Inflammatory macrophage treated with lipopolysaccharide for 4 hours (primary cell): Measurements from ENCODE around the gene ATP5ME.
"Not testable (repeated sequence)": the region's sequence is repeated elsewhere in the genome, so short reads cannot be mapped to it uniquely, and the experiment has no call there.

Source experiments
- DNase-seq: peaks from one replicate; pipeline ENCODE4 v3.0.0-alpha.2; 2020

ATP5ME gene

DNA sequence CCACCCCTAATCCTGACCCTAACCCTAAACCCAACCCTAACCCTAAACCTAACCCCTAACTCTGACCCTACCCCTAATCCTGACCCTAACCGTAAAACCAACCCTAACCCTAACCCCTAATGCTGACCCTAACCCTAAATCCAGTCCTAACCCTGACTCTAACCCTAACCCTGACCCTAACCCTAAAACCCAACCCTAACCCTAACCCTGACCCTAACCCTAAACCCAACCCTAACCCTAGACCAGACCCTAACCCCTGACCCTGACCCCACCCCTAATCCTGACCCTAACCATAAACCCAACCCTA, 30.8 kb upstream of the ATP5ME start:
- DNase-seq: no peak

DNA sequence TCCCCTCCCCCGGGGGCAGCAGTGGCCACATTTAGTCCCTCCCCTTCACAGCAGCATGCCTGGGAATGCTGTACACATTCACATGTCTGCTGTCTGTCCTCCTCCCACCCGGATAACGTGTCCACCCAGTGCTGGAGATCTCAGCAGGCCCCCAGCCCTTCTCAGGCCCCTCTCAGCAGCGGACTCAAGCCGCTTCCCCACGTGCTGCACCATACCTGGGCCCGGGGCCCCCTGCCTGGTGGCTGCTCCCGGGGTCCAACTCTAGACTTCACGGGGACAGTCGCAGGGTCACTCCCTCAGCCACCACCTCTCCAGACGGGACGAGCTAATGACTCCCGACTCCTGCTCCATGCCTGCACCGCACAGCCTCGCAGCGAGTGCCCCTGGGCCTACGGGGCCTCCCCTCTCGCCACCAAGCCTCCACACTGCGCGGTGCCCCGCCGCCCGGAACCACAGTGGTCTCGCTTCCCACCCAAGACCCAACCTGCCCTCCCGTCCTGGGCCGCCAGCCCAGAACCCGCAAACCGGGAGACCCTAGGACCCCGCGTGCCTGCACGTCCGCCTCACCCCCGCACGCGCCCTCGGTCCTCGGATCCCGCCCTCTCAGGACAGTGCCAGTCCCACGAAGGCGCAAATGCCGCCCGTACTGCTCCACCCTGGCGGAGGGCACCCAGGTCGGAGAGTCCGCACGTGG, 30.3 kb upstream of the ATP5ME start:
- DNase-seq: no peak

DNA sequence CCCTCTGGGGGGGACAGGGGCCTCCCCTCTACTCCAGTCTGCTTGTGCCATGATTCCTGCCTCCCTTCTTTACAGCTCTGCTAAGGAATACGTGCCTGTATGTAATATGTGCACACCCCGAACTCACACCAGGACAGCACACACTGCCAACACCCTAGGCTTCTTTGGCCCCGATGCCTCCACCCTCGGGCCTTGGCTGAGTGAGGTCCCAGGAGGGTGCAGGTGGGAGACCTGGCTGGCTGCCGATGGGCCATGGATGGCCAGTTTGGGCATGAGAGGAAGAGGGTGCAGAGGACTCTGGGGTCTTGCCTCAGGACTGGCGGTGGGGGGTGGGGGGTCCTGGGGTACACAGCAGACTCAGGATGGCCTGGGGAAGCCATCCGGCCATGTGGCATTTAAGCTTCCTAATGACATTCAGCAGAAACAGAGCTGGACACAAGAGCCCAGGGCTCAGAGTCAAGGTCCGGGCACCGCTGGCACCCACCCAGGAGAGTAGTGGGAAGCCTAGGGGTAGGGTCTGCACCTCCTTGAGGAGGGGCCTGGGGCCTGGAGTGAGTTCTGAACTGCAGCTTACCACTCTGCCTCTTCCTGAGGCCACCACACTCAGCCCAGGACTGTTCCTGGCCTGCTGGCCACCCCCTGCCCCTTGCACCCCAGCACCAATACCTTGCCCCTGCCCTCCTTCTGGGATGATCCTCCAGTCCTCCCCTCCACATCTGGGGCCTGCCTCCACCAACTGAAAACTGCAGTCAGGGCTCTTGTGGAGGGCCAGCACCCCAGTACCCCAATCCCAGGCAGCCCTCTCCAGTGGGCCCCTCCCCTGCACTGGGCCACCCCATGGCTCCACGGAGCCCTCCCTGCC, 29.5 kb upstream of the ATP5ME start:
- no peak for DNase-seq

DNA sequence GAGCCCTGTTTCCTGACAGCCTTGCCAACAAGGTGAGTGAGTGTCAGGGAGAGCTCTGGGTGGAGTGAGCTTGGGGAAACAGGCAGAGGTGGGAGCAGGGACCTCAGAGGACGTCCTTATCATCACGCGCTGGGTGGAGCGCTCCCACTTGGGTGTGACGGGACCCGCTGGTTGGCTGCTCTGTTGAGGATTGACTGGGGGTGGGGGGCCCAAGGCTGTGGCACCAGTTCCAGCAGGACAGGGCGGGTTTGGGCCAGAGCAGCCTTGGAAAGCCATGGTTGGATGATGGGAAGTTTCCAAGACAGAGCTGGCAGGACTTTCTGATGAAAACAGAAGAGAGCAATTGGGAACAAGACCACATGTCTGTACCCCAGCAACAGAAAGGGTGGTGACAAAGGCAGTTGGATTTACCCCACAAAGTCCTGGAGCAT, 28.6 kb upstream of the ATP5ME start:
- DNase-seq: no peak

DNA sequence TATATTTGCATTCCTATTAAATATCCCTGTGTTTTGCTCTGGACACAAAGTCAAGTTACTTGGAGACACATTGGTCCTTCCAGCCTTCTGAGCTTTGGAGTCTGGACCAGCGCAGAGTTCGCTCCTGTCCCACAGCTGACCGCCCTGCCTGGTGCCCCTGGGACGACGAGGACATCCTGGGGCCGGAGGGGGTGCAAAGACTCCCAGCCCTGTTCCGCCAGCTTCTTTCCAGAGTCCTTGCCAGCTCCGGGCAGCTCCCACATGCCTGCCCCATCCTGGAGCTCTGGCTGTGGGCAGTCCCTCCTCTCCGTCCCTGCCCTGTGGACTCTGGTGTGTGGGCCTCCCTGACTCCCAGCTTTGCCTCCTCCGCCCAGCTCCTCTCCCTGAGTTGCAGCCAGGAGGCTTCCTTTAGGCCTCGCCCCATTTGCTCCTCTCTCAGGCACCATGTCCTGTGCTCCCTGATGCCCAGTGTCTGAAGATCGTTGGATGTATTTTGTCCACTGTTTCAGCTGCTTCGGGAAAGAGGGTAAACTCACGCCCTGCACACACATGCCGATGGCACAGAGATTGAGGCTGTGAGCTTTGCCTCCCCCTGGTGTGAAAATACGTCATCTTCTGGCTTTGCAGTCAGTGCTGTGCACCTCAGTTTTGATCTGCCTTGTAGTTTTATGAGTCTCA, 26.6 kb upstream of the ATP5ME start:
- DNase-seq: no peak

DNA sequence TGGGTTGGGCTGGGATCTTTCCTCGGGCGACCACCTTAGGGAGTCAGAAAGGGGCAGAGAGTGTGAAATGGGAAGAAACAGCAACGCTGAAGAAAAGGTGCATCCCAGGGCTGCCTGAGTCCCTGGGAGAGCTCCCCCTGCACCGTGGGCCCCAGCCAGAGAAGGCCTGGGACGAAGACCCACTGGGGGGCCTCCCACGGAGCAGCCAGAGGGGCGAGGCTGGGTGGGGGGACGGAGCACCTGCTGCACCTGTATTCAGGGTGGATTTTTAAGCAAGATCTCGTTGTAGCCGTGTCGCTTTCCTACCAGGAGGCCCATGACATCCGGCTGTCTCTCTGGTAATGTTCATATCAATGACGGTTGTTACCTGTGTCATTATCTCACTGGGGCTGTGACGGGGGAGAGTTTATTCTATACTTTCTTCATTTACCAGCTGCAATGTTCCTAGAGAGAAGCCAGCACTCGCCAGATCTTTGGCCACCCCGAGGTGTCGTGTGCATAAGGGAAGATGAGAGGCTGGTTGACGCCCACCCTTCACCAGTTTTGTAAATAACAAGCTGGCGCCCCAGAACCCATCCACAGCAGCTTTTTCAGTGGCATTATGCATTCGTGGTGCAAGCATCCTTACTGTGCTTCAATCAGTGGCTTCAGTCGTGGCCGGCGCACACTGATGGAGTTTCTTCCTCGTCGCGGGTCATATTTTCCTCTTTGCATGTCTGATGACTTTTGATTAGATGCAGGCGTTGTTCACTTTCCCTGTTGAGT, 25.9 kb upstream of the ATP5ME start:
- DNase-seq: no peak

DNA sequence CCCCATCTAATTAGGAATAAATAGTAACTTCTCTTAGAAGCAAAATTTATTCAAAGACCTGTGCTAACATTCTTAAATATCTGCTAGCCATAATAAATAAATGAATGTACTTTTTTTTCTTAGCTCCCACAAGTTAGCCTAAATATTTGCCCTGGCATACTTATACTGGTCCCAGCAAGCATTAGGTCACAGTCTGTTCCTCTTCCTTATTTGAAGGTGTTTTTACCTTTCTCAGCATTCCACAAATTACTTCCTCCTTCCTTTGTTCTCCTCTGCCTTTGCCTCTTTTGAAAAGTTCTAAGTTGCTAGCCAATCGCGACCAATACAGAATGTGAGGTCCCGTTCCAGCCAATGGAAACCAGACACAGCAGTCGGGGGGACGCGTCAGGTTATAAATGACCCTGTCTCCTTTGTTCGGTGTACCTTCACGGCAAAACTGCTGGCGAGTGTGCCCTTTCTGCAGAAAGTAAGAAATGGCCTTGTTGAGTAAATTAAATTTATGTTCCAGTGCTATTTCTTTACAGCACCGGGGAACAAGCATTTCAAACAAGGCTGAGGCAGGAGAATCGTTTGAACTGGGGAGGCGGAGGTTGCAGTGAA, 20.4 kb upstream of the ATP5ME start:
- not testable (repeated sequence) for DNase-seq

DNA sequence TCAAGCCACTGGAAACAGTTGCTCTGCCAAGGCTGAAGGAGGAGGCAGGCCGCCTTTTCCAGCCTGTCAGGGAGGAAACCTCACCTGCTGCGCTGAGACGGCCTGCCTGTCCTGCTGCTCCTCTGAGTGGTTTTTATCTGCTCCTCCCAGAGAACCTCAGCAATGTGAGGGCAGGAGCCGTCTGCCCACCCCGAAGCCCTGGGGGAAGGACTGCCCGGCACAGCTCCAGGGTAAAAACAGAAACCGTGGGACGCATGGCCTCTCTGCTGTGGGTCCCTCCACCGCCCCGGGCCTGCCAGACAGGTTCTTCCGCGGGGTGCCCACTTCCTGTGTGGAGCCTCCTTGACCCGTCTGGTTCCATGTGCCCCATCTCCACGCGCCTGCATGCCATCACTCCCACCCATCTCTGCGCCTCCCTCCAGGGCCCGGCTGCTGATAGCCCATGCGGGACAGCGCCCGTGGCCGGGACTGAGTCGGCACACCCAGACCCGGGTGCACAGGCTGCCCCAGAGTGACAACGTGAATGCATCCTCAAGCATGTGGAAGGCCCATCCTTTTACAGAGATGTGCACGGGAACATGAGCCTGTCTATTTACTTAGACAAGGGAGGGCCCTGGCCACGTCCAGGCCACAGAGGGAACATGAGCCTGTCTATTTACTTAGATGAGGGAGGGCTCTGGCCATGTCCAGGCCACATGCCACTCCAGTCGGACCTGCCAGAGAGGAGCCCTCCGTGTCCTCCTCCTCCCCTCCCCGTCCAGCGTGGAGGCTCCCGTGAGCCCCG, 18.9 kb upstream of the ATP5ME start:
- no peak for DNase-seq

DNA sequence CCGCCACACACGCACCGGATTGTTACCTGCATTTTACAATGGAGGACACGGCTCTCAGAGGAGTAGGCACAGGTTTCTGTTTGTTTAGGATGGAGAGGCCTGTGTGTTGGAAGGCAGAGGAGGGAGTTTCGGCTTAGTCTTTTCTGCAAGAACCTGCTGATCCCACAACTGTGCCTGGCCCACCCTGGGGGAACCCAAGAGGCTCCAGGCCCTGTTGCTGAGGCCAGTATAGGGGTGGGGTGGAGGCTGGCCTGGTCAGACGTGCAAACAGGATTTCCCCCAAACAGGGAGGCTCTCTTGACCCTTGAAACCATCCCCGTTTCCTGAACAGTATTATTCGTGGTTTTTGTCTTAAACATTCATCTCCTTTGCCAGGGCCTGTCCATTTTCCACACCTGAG, 15.6 kb upstream of the ATP5ME start:
- DNase-seq: no peak

DNA sequence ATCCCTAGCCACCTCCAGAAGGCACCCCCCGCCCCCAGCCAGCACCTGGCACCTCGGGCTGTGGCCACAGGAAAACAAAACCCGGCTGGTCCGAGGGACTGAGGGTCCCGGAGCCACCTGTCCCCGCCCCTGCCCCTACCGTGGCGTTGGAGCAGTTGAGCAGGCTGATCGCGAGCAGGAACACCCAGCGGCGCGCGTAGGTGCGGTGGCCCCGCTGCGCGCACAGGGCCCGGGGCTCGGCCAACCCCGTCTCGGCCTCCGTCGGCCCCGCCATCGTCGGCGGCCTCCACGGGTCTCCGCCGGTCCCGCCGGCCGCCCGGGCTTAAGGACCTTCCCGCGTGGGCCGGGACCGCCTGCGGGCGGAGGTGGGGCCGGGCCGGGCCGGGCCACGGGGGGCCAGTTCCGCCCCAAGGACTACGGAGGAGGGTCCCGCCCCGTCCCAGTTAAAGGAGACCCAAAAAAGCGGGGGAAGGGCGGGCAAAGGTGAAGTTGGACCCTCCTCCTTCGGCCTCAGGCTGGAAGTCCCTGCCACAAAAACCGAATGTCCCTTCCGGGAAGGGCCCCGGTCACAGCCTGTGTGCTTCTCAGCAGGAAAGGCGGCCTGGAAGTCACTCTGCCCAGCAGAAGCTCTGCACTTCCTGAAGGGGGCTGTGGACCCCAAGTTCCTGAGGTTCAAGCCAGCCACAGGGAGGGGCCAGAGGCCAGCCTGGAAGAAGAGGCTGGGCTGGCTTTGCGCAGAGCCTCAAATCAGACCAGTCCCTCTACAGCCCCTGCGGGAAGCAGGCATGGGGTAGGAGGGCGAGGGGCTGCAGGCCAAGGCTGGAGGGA, 15.0 kb upstream of the ATP5ME start, which contains the start of gene SLC49A3:
Gene SLC49A3 (minus strand): TSS at position 298 of the 828 bp plus-strand sequence. CDS start 24 bp downstream, at position 274.
- DNase-seq: peak; percentile 43

DNA sequence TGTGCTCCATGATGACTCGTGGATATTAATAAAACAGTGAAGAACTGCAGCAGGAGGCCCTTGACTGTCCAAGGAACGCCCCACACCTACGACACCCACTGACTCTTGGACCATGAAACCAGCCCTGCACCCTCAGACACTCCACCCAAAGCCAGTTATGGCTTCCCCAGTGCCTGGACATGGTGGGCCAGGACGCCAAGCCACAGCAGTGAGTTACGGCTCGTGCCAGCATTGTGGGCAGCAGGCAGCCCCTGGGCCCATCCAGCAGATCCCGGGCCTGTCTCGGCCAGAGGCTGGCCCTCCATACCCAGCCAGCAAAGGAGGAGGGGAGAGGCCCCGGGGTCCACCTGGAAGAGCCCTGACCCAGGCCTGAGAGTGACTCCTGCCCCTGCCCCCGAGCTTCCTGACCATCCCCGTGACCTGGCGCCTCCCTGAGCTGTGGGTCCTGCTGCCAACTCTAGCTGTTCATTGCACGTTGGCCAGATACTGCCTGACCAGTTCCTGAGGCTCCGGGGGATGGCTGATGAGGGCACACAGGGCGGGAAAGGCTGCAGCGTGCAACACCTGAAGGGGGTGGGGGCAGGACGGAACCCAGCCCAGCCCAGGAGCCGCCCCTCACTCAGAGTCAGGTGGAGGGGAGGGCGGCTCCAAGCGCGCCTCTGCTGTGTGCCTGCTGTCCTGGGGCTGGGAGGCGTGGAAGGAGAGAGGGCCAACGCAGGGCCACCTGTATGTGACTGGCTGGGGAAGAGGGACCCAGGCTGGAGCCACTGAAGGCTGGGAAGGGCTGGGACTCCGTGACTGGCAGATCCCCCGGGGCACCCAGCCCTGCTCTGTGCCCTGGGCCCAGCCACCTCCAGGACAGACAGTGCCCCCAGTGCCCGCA, 14.1 kb upstream of the ATP5ME start:
- DNase-seq: no peak

DNA sequence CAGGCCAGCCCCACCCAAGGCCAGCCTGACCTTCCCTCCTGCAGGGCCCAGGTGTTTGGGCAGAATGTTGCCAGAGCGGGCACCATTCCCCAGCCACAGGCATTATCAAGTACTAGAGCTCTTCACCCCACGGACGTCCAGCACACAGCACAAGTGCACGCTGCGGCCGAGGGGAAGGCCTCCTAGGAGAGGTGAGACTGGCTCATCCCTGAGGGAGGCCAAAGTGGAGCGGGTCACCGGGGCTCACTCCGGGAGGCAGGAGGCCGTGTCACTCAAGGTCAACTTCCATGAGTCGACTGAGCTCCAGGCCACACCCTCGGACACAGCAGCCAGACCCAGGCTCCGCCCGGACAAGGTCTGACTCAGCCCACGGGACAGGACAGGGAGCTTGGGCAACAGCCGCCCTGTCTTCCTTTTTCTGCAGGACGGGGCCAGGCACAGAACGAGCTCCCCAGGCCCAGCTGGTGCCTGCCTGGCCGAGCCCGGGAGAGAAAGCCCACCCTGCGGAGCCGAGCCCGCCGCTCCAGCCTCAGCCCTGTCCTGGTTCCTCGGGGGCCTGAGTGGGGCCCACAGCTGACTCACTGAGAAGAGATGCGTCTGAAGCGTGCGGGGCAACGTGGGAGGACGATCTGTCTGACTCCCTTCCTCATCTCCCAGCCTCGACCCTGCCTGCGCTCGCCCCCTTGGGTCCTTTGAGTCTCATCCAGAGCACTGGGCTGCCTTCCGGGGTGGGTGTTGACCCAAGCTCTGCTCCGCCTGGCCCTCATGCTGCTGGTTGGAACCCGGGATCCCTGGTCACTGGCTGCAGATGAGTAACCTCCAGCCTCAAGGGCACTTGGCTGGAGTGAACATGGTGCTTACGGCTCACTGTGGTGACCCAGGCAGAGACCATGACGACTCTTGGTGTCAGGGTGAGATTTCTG, 13.2 kb upstream of the ATP5ME start:
- peak; percentile 96 for DNase-seq

DNA sequence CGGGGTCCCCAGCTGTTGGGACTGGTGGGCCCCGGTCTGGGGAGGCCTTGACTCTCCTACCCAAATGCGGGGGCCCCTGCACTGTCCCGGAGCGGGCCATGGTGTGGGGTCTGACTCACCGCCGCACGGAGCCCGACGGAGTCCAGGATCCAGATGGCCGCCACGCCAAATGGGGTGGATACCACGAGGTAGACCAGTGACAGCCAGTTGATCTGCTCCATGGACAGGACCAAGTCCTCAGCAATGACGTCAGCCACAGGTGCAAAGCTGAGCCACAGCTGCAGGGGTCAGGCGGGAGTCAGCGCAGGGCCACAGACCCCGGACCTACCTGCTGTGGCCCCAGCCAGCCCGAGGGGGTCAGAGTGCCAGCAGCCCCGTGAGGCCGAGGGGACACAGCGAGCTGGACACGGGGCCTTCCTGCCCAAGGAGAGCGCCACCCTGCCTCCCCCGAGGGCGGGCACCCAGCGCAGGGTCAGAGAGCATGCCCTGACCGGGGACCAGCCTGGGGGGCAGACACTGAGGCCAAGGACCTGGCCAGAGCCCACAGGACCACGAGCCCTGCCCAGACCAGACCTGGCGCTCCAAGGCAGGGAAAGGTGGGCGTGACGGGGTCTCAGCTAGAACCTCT, 12.5 kb upstream of the ATP5ME start:
- no peak for DNase-seq

DNA sequence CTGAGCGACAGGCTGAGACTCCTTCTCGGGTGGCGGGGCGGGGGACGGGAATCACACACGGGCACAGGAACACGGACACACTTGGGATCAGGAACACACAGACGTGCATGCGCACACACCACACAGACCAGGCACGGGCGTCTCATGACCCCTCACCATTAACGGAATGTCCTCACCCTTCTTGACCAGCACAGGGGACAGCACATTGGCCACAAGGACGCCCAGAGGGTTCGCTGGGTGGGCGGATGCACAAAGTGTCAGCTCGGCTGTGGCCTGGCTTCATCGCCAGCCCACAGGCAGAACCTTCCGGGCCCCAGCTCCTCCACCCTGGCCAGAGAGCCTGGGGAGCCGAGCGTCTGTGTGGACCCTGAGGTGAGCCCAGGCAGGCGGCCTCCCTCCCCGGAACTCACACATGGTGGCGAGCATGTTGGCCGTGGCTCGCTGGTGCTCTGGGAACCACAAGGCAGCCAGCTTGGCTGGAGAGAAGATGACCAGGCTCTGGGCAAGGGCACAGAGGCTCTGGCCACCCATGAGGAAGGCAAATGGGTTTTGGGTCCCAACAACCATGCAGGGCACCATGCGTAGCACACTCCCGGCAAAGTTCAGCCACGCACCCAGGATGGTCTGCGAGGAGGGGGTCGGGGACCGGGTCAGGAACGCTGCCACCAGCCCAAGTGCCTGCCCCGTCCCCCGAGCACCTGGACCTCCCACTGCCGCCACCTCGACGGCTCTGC, 11.8 kb upstream of the ATP5ME start:
- no peak for DNase-seq

DNA sequence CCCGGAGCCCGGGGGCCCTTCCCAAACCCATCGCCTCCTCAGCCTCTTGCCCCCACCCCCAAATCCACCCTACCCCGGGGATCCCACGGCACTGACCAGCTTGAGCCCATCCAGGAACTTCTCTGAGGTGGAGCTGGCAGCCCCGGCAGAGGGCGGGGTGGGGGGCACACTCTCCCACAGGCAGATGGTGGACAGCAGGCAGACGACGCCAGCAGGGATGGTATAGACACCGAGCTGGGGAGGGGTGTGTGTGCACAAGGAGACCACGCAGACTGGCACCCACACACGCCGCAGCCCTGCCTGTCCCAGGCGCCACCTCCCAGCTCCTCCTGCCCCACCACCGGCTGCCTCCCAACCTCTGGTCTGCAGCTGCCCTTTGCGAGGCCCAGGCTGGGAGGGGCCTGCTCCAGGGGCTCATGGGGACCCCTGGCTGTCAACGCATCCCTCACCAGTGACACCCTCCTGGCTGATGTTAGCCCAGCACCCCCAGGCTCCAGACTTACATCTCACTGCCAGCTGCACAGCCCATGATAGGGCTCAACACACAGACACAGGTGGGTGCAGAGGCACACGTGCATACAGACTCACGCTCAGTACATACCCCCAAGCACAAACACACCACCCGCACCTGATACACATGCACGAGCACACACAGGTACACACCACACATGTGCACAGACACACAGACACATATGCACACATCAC, 10.7 kb upstream of the ATP5ME start:
- DNase-seq: no peak

DNA sequence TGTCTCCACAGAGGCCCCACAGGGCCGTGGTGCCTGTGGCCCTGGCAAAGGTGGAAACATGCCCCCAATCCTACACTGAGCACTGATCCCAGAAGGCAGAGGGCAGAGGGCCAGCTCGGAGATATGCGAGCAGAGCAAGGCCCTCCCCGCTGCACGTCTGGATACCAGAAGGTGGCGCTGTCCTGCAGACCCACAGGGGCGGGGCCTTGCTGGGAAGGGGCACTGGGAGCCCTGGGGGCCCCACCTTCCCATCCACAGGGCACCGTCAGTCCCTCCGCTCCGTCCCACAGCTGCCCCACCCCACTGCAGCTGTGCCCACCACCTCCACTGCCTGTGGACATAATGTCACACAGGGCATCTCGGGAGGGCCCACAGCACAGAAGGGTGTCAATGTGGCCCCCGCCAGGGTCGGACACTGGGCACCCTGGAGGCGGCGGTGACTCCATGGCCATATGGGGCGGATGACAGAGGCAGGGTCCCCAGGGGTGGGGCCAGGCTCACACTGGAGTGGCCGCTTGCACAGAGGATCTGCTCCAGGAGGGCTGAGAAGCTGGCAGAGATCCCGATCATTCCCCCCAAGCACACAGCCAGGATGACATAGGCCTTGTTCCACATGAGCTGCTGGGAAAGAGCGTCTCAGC, 10.0 kb upstream of the ATP5ME start:
- peak; percentile 61 for DNase-seq
